SJCRH30 (cell line): ENCODE results near the gene ENO1. TPM values are rescaled to one million over a fixed set of nuclear protein-coding genes. Genes with fewer than 3 reads are reported as not detected.
"Not testable (repeated sequence)": the region's sequence is repeated elsewhere in the genome, so short reads cannot be mapped to it uniquely, and the experiment has no call there.

Source experiments
- DNase-seq, 2 experiments: peaks; one replicate each; pipeline ENCODE4 v3.0.0-alpha.2; 2015 to 2020
- H3K27ac ChIP-seq: fragments of 250-450 bp; sonication (Bioruptor Pico); 2 replicates; pipeline ENCODE4 v1.5.1; 2020; ENCODE audit warnings: mild to moderate bottlenecking, moderate library complexity
- H3K27me3 ChIP-seq: fragments of 250-450 bp; sonication (Bioruptor Pico); 2 replicates; pipeline ENCODE4 v1.5.1; 2020; ENCODE audit warnings: mild to moderate bottlenecking, moderate library complexity
- H3K36me3 ChIP-seq: fragments of 250-450 bp; sonication (Bioruptor Pico); 2 replicates; pipeline ENCODE4 v1.5.1; 2020; ENCODE audit warnings: mild to moderate bottlenecking, moderate library complexity
- H3K4me1 ChIP-seq: fragments of 250-450 bp; sonication (Bioruptor Pico); 2 replicates; pipeline ENCODE4 v1.5.1; 2020; ENCODE audit warnings: mild to moderate bottlenecking, moderate library complexity
- H3K4me3 ChIP-seq: fragments of 250-450 bp; sonication (Bioruptor Pico); 2 replicates; pipeline ENCODE4 v1.5.1; 2020; ENCODE audit warnings: mild to moderate bottlenecking, moderate library complexity
- H3K9me3 ChIP-seq: fragments of 250-450 bp; sonication (Bioruptor Pico); replicated peaks from 2 replicates; pipeline ENCODE4 v1.5.1; 2020; ENCODE audit warnings: mild to moderate bottlenecking, moderate library complexity
- total RNA-seq: library from RNA; depleted of rRNA; stranded (reverse); fragments of >200 nt; shearing (Covaris generic); gene quantifications from 2 replicates; pipeline ENCODE4 v1.2.3, GENCODE V29; 2014

ENO1 gene
- total RNA-seq, 1 experiment from 2014 or later = 2,596 TPM

GRCh38 chr1:8822373-8823294, 55.9 kb downstream of the ENO1 start:
- Histone ChIP-seq H3K4me3 (peak overlapping the region; percentile 17), H3K27ac (peak overlapping the region; percentile 29), H3K36me3 (no peaks in the 10 kb centered on the region), H3K27me3 (no peaks in the 10 kb centered on the region), H3K4me1 (peaks cover 29% of the 10 kb centered on the region), H3K9me3 (no peaks in the 10 kb centered on the region)
- peak; percentile 80 to 98 for DNase-seq

DNA sequence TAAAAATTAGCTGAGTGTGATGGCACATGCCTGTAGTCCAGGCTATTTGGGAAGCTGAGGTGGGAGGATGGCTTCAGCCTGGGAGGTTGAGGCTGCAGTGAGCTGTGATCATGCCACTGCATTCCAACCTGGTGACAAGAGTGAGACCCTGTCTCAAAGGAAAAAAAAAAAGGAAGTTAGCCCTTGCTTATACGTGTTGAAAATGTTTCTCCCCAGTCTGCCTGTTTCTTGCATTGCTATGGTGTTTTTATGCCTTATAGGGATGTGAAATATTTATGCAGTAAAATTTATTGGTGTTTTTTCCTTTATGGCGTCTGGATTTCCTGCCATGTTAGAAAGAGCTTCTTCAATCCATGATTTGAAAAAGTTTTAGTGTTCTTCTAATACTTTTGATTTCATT, 57.4 kb downstream of the ENO1 start:
- Histone ChIP-seq H3K27me3 (no peaks in the 10 kb centered on the region), H3K36me3 (no peaks in the 10 kb centered on the region; the same call in 1 of the 2 replicates), H3K4me1 (peaks cover 33% of the 10 kb centered on the region), H3K4me3 (no peak overlapping the region), H3K27ac (no peak overlapping the region), H3K9me3 (no peaks in the 10 kb centered on the region)
- DNase-seq = peak in 1 of 2 experiments; percentile 9

GRCh38 chr1:8818789-8819188, 59.7 kb downstream of the ENO1 start:
- not testable (repeated sequence) for H3K36me3 ChIP-seq, H3K27me3 ChIP-seq, DNase-seq, H3K9me3 ChIP-seq, H3K27ac ChIP-seq
- peak overlapping the region; percentile 90 for H3K4me3 ChIP-seq
- H3K4me1 ChIP-seq = peaks cover 33% of the 10 kb centered on the region

DNA sequence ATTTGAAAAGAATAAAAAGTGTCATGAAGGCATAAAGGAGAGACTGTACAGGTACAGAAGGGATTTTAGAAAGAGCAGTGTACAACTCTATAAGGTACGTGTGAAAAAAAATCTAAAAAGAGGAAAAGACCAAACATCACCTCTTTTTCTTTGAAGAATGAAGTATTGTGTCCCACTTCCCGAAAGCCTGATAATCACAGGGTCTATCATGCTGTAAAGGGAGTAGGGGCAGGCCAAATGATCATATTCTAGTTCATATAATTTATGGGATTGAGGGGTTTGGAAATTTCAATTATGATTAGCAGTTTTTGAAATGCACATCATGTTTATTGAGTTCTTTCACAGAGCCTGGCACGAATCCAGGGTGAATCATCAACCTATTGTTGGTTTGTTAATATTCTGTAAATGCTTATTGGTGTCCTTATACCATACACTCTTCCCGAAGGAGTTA, 60.1 kb downstream of the ENO1 start:
- Histone ChIP-seq H3K36me3 (no peaks in the 10 kb centered on the region; the same call in 1 of the 2 replicates), H3K27me3 (no peaks in the 10 kb centered on the region), H3K4me1 (peaks cover 28% of the 10 kb centered on the region), H3K4me3 (peak overlapping the region; percentile 90), H3K27ac (peak overlapping the region; percentile 58), H3K9me3 (no peaks in the 10 kb centered on the region)
- DNase-seq = peak; percentile 44 to 65

GRCh38 chr1:8817412-8818324, 60.8 kb downstream of the ENO1 start, which contains the start of gene RERE:
Gene RERE (minus strand): TSS chr1:8817640.
- Histone ChIP-seq H3K27me3 (no peaks in the 10 kb centered on the region), H3K36me3 (no peaks in the 10 kb centered on the region; the same call in 1 of the 2 replicates), H3K9me3 (no peaks in the 10 kb centered on the region), H3K27ac (peak within 1 kb of the TSS; percentile 58), H3K4me3 (peak within 1 kb of the TSS; percentile 90), H3K4me1 (peaks cover 25% of the 10 kb centered on the region)
- peak; percentile 96 to 98 for DNase-seq

- peaks cover 19% of the 10 kb centered on the region for H3K4me1 ChIP-seq
- no peaks in the 10 kb centered on the region for H3K27me3 ChIP-seq
- H3K27ac ChIP-seq = peak overlapping the region; percentile 58; the same call in 1 of the 2 replicates
- no peaks in the 10 kb centered on the region; the same call in 1 of the 2 replicates for H3K36me3 ChIP-seq
- DNase-seq = peak; percentile 21 to 43
- peak overlapping the region; percentile 90 for H3K4me3 ChIP-seq
- no peaks in the 10 kb centered on the region for H3K9me3 ChIP-seq
Observed at GRCh38 chr1:8816831-8817411, 61.6 kb downstream of the ENO1 start.

GRCh38 chr1:8816264-8816663, 62.2 kb downstream of the ENO1 start:
- DNase-seq = no peak
- Histone ChIP-seq H3K9me3 (no peaks in the 10 kb centered on the region), H3K36me3 (no peaks in the 10 kb centered on the region; the same call in 1 of the 2 replicates), H3K27me3 (no peaks in the 10 kb centered on the region), H3K4me1 (peaks cover 12% of the 10 kb centered on the region), H3K4me3 (peak overlapping the region; percentile 90), H3K27ac (no peak overlapping the region; the same call in 1 of the 2 replicates)

DNA sequence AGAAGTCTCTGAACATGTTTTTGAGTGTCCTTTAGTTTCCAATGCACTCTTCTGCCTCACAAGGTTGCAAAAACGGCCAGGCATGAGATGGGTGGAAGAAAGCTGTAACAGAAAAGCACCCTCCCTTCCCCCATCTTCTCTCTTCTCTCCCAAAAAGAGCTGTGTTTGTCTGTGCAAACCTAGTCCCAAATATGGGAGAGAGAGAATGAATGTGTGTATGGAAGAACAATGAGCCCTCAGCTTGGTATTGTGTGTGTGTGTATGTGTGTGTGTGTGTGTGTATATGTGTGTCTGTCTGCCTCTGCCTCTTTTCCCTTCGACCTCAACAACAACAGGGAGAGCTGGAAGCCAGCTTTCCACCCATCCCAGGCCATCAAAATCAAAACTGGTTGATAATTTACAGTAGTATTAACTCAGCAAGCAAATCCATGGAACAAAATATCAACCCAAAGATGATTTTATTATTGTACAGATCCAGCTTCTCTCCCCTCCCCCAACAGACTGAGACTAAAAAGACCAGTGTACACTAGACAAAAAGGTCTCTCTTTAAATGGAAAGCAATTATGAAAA, 62.8 kb downstream of the ENO1 start:
- DNase-seq = peak in 1 of 2 experiments; percentile 42
- Histone ChIP-seq H3K27ac (no peak overlapping the region), H3K4me3 (peak overlapping the region; percentile 90), H3K9me3 (no peaks in the 10 kb centered on the region), H3K4me1 (peaks cover 9% of the 10 kb centered on the region), H3K27me3 (no peaks in the 10 kb centered on the region), H3K36me3 (no peaks in the 10 kb centered on the region; the same call in 1 of the 2 replicates)

GRCh38 chr1:8814865-8815264, 63.6 kb downstream of the ENO1 start:
- no peaks in the 10 kb centered on the region for H3K27me3 ChIP-seq
- no peak for DNase-seq
- no peak overlapping the region for H3K4me3 ChIP-seq
- peaks cover 9% of the 10 kb centered on the region for H3K4me1 ChIP-seq
- no peaks in the 10 kb centered on the region for H3K9me3 ChIP-seq
- no peaks in the 10 kb centered on the region; the same call in 1 of the 2 replicates for H3K36me3 ChIP-seq
- no peak overlapping the region for H3K27ac ChIP-seq

DNA sequence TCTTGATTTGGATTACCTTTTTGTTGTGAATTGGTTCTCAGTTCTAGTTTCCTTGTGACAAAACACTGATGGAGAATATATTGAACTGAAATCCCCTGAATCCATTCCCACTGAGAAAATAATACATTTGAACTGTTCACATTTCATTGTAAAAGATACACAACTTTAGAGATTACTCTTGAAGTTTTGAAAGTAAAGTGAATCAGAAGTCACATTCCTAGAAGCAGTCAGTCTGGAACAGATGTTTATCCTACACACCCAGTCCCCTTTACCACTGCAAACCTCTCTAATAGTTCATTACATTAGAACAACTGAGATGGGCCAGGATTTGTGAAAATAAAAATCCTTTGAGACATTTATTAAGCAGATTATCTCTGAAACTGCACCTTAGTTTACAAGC, 64.5 kb downstream of the ENO1 start:
- Histone ChIP-seq H3K4me1 (peaks cover 14% of the 10 kb centered on the region), H3K27me3 (no peaks in the 10 kb centered on the region), H3K27ac (no peak overlapping the region), H3K36me3 (no peaks in the 10 kb centered on the region; the same call in 1 of the 2 replicates), H3K9me3 (no peaks in the 10 kb centered on the region), H3K4me3 (no peak overlapping the region)
- DNase-seq = no peak

GRCh38 chr1:8813016-8813763, 65.3 kb downstream of the ENO1 start:
- Histone ChIP-seq H3K27me3 (no peaks in the 10 kb centered on the region), H3K27ac (no peak overlapping the region), H3K36me3 (no peaks in the 10 kb centered on the region; the same call in 1 of the 2 replicates), H3K4me1 (peaks cover 14% of the 10 kb centered on the region), H3K4me3 (no peak overlapping the region), H3K9me3 (no peaks in the 10 kb centered on the region)
- no peak for DNase-seq

DNA sequence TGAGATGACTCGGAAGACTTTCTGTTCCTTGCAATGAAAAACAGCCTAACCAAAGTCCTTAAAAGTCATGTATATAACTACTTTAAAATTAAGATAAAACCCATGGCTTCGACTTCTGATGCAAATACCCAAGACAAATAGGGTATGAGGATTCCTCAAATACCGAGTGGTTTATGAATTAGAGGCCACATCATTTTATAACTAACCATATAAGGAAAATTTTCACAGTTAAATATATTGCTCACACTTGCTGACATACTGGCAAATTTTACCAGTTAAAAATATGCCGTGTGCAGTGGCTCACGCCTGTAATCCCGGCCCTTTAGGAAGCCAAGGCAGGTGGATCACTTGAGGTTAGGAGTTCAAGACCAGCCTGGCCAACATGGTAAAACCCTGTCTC, 66.4 kb downstream of the ENO1 start:
- Histone ChIP-seq H3K27ac (no peak overlapping the region), H3K27me3 (no peaks in the 10 kb centered on the region), H3K4me3 (no peak overlapping the region), H3K36me3 (no peaks in the 10 kb centered on the region; the same call in 1 of the 2 replicates), H3K9me3 (no peaks in the 10 kb centered on the region), H3K4me1 (peaks cover 14% of the 10 kb centered on the region)
- no peak for DNase-seq
